HS-5 (cell line): ENCODE data around the gene HSF4.
A peak's percentile ranks its signal among the peaks of the same experiment; 100 is the strongest.
"Not testable (repeated sequence)": the region's sequence is repeated elsewhere in the genome, so short reads cannot be mapped to it uniquely, and the experiment has no call there.

ENCODE experiments used
- DNase-seq: peaks from one replicate; pipeline ENCODE4 v3.0.0-alpha.2; 2012; ENCODE audit warnings: low read depth

Gene HSF4

DNA sequence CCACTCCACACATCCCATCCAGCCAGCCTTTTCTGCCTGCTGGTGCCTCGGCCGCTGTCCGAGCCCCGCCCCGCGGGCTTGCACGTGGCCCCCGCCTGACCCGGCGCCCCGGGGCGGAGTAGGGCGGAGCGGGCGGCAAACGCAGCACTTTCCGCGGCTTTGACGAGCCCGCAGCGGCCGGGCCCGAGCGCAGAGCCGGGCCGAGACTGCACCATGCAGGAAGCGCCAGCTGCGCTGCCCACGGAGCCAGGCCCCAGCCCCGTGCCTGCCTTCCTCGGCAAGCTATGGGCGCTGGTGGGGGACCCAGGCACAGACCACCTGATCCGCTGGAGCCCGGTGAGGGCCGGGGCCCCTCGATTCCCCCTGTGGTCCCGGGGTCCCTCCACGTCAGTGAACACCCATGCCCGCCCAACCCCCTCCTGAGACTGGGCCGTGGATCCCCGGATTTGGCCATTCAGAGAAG is at the start of gene HSF4:
Gene HSF4 (plus strand): TSS at position 147 of the 463 bp plus-strand sequence. CDS start 67 bp downstream, at position 214.
- DNase-seq, result no peak

GRCh38 chr16:67114793-67115192 is 49.8 kb upstream of the HSF4 start:
- DNase-seq, result no peak

DNA sequence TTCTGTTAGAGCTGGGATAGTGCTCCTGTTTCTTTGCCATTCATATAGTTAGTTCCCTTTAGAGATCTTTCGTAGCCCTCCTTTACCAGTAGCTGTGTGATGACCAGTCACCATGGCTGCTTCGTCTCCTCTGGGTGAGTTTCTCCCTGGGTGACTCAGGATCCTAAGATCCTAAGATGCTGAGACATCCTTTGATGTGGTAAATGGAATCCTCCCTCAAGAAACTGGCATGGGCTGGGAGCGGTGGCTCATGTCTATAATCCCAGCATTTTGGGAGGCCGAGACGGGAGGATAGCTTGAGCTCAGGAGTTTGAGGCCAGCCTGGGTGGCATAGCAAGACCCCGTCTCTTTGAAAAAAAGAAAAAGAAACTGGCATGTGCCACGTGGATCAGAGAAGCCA is 48.9 kb upstream of the HSF4 start:
- DNase-seq, result peak; percentile 88

DNA sequence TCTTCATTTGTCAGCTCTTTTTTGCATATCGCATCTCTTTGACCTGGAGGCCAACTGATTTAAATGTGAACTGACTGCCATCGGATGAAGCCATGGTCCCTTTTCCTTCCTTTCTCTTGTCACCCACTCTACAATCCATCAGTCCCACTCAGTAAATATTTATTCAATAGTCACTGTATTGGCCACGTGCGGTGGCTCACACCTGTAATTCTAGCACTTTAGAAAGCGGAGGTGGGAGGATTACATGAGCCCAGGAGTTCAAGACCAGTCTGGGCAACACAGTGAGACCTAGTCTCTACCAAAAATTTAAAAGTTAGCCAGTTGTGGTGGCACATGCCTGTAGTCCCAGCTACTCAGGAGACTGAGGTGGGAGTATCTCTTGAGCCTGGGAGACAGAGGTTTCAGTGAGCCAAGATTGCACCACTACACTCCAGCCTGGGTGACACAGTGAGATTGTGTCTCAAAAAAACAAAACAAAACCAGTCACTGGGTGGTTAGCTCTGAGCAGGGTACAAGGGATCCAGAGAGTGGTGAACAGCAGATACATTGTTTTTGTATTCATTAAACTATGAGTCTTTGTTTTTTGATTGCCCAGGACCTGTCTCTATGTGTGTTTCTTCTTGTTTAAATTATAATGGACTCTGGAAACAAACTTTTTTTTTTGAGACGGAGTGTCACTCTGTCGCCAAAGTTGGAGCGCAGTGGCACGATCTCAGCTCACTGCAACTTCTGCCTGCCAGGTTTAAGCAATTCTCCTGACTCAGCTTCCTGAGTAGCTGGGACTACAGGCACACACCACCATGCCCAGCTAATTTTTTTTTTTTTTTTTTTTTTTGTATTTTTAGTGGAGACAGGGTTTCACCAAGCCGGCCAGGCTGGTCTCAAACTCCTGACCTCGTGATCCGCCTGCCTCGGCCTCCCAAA is 47.9 kb upstream of the HSF4 start:
- DNase-seq, result no peak

- DNase-seq, result no peak
Measured at GRCh38 chr16:67117716-67118115, 46.8 kb upstream of the HSF4 start.

DNA sequence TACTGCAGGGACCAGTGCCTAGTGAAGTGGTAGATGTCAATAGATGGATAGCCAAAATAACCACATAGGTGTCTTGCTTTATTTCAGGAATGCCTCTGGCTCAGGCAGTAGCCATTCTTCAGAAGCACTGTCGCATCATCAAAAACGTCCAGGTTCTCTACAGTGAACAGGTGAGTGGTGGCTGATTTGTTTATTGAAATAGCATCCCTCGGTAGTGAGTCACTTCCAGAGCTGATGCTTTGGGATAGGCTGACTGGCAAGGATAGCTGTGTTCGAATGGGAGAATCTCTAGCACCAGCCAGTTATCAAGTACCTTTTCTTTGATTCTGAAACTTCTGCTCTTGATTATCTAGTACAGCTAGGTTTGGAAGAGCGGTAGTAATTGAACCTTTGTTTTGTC is 44.5 kb upstream of the HSF4 start:
- DNase-seq, result no peak

- not testable (repeated sequence) for DNase-seq
Measured at GRCh38 chr16:67122799-67123198, 41.7 kb upstream of the HSF4 start.

DNA sequence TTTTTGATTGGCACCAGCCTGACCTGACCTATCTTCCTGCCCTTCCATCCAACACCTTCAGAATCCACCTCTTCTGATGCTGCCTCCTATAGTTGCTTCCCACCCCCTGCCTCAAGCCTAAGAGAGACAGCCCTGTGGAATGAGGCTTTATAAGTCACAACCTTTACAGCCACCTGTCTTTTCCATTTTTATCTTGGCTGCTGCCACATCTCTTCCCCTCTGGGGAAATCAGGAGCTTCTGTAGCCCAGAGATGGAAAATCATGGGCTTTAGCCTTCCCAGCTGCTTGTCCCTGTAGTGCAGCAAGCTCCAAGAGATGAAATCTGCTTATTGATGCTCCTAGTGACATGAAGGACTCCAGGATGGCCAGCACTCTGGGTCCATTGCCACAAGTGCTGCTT is 36.1 kb upstream of the HSF4 start:
- DNase-seq, result no peak

DNA sequence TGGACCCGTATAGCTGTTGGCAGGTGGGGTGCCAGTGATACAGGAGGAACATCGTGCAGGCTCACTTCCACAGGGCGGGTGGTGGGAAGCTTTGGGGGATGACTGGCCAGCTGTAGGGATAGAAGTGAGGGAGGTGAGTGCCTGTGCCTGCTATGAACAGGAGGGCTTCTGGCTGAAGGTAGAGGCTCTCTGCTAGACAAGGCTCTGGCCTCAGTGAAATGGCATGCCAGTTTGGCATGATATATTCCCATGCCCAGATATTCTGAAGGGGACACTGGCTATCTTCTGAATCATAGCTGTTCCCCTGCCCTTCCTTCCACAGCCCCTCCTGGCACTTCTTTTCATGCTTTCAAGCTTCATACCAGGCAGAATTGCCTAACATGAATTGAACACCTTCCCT is 35.7 kb upstream of the HSF4 start:
- no peak for DNase-seq

DNA sequence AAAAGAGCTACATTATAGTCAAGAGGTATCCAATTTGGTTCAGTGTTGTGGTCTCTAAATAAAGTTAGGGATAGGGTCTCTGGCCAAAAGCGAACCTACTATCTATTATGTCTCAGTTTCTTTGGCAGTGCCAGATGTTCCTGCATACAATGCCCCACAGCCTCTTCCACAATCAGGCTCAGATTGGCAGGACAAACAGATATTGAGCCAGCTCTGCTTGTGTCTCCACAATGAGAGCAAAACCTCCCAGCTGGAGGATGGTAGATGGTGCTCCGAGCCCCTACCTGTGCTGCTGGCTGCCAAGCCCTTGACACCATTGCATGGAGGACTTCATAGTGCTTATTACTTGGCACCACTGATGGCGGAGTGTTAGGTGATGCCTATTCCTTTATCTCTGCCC is 35.1 kb upstream of the HSF4 start:
- DNase-seq, result no peak

- DNase-seq, result no peak
Measured at GRCh38 chr16:67137605-67138004, 26.9 kb upstream of the HSF4 start.

DNA sequence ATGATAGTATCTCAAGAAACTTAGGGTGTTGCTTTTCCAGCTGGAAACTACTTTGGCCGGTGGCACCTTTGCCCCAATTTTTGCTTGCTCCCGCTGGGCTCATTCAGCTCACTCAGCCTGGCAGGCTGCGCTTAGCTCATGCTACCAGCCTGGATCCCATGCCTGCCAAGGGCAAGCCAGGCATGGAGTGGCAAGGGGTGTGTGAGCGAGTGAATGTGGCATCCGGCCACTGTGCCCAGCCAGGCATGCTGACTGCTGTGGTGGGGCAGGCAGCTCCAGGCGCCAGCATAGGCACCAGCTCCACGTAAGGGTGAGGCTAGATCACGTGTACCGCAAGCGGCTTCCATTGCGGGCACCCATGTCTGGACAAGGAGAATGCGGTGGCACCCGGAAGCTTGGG is 23.2 kb upstream of the HSF4 start:
- no peak for DNase-seq

- no peak for DNase-seq
Measured at GRCh38 chr16:67142342-67142741, 22.2 kb upstream of the HSF4 start.

GRCh38 chr16:67144943-67145342 is 19.6 kb upstream of the HSF4 start:
- DNase-seq, result no peak

DNA sequence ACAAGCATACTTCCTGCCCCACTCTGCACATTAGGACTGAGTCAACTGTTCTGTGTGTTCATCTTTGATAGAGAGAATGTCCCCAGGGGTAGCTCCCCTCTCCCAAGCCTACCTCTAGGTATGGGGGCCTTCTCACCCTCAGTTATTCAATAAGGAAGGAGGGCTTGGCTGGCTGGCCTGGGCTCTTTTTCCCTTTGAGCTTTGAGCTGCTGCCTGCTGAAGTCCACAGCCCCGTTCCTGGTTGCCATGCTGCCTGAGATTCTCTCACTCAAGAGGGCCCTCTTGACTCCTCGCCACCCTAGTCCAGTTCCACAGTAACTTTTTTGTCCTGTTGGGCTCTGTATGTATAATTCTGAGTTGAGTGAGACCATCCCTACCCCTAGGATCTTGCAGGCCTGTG is 18.8 kb upstream of the HSF4 start:
- DNase-seq, result no peak

DNA sequence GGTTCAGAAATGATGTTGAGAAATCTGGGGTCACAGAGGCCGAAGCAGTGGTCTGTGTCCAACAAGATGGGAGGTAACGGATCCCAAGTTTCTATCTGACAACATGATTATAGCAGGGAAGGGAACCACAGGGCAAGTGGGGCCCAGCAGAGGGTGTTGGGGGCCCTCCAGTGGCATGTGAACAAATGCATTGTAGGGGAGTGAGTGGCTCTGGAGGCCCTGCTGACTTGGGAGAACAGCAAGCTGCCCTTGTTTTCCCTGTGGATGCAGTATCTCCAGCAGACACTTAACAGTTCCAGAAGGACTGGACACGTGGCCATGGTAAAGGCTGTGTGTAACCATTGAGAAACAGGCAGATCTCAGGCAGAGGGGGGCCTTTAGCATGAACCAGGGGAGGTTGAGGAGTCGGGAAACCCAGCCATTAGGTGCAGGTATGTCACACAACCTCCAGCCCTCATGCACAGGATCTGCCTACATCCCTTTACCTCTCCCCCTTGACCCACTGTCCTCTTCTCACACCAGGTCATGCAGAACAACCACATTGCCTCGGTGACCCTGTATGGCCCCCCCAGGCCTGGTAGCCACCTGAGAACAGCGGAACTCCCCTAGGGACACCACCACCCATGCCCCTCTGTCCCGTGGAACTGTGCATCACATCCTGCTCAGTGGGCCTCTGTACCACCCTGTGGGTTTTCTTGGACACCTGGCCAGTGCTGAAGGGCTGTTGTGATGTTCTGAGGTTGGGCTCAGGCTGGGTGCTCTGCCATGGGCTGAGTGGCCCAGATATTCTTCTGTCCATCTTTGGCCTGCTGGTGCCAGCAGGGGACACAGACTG is 17.8 kb upstream of the HSF4 start:
- DNase-seq, result no peak

- DNase-seq, result no peak
Measured at GRCh38 chr16:67147437-67148140, 17.0 kb upstream of the HSF4 start.

- DNase-seq, result no peak
Measured at GRCh38 chr16:67148221-67148620, 16.3 kb upstream of the HSF4 start.

- DNase-seq, result no peak
Measured at GRCh38 chr16:67148656-67149275, 15.8 kb upstream of the HSF4 start.

GRCh38 chr16:67149276-67150046 is 15.1 kb upstream of the HSF4 start:
- no peak for DNase-seq
